ENCODE data around the gene ST6GALNAC3.
"Not testable (repeated sequence)": the region's sequence is repeated elsewhere in the genome, so short reads cannot be mapped to it uniquely, and the experiment has no call there.

ST6GALNAC3 gene

DNA sequence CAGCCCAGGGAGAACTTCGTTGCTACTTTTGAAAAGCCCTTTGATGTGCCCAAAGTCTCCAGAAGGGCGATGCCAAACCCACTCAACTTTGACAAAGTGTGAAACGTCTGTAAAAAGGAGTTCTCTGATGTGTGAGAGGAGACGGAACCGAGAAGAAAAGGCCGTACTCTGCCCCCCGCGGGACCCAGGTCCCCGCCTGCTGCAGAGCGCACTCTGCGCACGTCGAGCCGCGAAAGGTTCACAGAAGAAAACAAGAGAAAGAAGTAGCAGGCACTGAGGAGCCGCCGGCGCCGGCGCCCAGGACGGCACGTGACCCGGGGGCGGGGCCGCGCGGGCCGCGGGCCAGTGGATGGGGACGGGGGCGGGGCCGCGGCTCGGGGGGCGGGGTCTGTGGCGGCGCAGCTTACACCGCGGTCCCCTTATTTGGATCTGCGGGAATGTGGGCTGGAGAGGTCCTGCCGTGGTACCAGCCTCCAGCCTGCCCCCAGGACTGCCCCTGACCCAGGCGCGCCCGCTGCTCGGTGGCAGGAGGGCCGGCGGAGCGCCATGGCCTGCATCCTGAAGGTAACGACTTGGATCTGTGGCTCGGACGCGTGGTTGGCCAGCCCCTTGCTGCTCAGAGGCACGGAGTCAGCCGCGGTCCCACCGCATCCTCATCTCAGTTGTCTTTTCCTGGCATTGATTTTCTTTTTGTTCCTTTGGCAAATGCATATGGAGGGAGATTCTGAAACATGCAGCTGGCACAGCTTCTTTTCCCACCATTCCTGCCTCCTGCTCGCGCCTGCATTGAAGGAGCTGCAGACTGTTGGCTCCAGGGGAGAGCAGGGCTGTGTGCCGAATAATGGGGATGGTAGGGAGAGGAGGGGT is at the start of gene ST6GALNAC3:
Gene ST6GALNAC3, plus strand, starts transcription at position 426 of the 867 bp plus-strand sequence.
- peak; percentile 76 to 83 for DNase-seq

DNA sequence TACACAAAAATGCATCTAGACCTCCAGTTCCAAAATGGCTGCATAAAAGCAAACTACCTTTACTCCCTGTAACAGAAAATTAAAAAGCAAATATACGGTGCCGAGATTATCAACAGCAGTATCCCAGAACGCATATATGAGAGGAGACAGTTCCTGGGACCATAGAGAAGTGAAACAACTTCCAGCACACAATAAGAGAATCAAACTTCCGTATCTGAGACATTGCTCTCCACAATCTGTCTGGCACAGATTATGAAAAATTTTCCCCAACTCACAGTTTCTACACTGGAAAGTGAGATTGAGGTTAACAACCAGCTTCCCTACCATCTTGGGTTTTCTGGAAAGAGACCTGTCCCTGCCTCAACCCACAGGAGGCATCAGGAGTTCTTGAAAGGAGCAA is 47.2 kb upstream of the ST6GALNAC3 start:
- DNase-seq: no peak

DNA sequence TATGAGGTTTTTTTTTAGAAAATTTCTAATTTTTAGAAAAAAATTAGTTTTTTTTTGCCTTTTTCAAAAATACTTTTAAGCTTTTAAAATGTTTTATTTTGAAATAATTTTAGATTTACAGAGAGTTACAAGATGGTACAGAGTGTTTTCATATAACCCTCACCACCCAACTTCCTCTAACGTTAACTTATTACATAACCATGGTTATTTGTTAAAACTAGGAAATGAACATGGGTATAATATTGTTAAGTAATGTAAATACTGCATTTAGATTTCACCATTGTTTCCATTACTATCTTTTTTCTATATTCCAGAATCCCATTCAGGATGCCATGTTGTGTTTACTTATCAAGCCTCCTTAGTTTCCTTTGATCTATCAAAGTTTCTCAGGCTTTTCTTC is 45.2 kb upstream of the ST6GALNAC3 start:
- no peak for DNase-seq

- DNase-seq: no peak
Measured at GRCh38 chr1:76031496-76031895, 43.0 kb upstream of the ST6GALNAC3 start.

DNA sequence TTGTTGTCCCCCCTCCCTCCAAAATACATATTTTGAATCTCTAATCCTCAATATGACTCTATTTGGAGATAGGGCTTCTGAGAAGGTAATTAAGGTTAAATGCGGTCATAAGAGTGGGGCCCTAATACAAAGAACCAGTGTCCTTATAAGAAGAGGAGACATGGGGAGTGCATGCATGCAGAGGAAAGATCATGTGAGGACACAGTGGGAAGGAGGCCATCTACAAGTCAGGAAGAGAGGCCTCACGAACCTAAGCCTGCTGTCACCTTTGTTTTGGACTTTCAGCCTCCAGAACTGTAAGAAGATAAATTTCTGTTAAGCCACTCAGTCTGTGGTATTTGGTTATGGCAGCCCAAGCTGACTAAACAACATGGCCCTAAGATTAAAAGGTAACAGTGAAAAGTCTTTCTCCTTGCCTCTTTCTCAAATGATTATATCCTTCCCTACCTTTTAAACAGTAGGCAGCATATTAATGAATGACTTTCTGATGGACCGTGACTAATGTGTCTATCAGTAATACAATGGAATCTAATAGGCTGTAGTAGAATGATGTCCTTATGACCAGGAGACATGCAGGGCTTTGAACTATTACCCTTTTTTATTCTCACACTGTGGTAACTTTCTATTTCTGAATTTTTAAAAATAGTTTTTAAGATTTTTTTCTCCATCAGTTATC is 40.6 kb upstream of the ST6GALNAC3 start:
- DNase-seq: no peak

DNA sequence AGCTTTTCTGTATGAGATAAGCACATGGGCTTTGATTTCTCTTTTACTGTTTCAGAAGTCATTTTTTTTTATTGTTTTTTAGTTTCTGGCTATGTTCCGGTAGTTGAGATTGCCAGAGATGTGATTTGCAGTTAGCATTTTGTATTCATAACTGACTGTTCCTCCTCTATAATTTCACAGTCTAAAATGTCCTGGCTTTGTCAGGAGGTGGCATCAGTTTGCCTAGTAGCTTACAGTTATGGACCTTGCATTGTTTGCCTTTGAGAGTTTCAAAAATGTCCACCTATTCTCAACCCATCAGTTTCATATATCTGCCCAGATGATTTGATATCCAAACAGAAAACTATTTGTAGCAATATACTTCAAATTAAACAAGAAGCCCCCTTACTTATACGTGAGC is 39.5 kb upstream of the ST6GALNAC3 start:
- no peak for DNase-seq

GRCh38 chr1:76037324-76037723 is 37.2 kb upstream of the ST6GALNAC3 start:
- DNase-seq: no peak

DNA sequence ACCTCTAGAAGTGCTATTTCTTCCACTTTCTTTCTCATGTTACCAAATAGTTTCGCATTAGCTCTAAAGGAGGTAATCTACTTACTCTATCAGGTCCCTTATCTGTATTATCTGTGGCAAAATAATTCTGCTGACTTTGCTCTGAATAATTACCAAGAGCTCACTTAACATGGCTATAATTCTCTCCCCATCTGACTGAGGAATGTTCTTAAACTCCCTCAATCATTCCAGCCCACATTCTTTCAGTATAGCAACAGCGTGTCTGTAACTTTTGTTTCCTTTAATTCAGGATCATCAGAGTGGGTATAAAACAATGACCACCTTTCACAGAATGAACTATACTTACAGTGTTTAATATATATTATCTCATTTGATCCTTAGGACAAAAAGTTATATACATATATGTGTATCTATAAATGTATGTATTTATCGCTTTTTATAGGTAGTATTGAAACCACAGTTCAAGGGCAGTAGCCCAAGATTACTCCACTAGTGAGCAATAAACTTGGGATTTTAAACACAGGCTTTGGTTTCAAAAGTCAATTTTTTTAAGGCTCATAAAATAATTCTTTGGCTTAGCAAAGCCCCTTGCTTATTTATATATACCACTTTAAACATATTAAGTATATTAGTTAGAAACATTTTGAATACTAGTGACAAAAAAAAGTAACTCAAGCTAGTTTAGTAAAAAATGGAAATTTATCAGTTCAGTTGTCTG is 36.1 kb upstream of the ST6GALNAC3 start:
- no peak for DNase-seq

DNA sequence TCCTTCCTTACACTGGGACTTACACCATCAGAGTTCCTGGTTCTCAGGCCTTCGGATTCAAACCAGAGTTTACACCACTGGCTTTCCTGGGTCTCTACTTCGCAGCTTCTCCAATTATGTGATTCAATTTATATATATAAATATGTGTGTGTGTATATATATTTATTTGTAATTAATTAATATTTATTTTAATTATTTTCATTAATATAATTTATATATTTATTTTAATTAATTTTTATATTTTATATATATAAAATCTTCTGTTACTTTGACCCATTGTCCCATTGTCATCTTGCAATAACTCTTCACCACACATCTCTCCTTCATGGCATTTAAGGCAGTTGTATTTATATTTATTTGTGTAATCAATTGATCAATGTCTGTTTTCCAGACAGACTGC is 28.4 kb upstream of the ST6GALNAC3 start:
- no peak for DNase-seq

DNA sequence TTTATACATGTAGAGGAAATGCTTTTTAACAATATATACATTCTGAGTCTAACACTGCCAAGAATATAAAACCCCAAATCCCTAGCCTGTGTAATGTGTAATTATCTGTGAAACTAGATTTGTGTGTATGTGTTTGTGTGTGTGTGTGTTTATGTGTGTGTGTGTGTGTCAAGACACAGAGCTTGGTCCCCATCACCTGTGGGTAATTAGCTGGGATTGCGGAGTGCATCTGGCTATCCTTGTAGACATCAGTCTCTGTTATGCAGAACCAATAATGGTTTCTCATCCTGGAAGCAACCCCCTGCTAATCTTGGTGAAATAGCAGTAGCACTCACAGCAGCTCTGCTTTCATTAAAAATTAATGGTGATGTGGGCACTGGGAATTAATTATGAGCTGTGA is 26.3 kb upstream of the ST6GALNAC3 start:
- no peak for DNase-seq

GRCh38 chr1:76048926-76049325 is 25.6 kb upstream of the ST6GALNAC3 start:
- no peak for DNase-seq

GRCh38 chr1:76049498-76049897 is 25.0 kb upstream of the ST6GALNAC3 start:
- no peak for DNase-seq

DNA sequence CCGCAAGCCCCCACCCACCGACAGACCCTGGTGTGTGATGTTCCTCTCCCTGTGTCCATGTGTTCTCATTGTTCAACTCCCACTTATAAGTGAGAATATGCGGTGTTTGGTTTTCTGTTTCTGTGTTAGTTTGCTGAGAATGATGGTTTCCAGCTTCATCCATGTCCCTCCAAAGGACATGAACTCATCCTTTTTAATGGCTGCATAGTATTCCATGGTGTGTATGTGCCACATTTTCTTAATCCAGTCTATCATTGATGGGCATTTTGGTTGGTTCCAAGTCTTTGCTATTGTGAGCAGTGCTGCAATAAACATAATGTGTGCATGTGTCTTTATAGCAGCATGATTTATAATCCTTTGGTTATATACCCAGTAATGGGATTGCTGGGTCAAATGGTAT is 24.5 kb upstream of the ST6GALNAC3 start:
- not testable (repeated sequence) for DNase-seq

GRCh38 chr1:76053021-76053420 is 21.5 kb upstream of the ST6GALNAC3 start:
- no peak for DNase-seq

GRCh38 chr1:76054359-76054758 is 20.2 kb upstream of the ST6GALNAC3 start:
- DNase-seq: no peak

GRCh38 chr1:76055987-76056386 is 18.6 kb upstream of the ST6GALNAC3 start:
- DNase-seq: no peak

GRCh38 chr1:76059451-76059850 is 15.1 kb upstream of the ST6GALNAC3 start:
- no peak for DNase-seq

DNA sequence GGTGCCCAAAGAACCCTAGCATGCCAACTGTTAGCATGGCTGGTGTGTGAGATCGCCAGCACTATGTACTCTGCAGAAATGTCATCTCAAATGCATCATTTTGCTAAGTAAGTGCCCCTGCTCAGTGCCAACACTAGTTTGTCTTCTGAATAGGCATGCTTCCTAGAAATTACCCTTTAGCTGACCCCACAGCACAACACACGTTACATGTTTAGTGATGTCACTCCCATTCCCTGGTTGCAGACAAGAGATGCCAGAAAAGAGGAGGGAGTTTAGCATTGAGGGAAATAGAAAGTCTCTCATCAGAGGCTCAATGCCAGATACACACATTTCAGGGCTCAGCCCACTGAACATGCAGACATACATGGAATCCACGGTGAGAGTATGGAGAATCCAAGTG is 9.3 kb upstream of the ST6GALNAC3 start:
- no peak for DNase-seq

DNA sequence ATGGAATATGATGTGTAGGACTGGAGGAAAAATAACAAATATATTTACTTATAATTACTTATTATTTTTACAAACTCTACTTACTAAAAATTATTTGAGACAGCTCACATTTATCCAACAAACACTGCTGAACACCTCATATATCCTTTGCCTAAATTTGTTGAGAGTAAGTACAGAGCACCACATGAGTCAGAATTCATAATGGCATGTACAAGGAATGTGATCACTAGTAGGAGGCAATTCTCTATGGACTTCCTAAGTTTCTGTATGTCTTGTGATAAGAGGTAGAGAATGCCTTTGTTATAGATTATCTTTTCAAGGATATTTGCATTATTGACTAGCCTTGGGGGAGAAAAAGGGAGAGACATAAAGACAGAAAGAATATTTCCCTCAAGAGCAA is 8.2 kb upstream of the ST6GALNAC3 start:
- DNase-seq: no peak

- no peak for DNase-seq
Measured at GRCh38 chr1:76068542-76068941, 6.0 kb upstream of the ST6GALNAC3 start.

DNA sequence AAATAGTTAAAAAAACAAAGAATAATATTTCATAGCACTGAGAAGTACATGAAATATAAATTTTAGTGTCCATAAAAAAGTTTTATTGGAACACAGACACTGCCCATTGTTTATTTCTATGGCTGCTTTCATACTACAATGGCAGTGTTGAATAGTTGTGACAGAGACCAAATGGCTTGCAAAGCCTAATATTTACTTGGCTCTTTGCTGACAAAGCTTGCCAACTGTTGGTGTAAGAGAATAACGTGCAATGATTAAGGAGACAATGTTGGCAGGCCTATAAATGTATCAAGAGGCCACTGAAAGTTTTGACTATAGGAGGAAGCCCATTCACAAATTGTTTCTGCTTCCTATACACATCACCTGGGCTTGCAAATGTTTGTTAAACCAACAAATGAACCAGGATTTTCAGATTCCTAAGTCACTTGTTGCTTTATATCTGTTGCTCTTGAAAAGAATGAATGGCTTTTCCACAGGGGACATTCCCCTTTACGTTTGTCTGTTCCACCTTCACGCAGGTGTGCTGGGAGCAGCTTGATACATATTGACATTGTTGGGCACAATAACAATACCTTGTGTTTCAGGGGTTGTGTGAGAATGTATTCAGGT is 5.5 kb upstream of the ST6GALNAC3 start:
- no peak for DNase-seq

DNA sequence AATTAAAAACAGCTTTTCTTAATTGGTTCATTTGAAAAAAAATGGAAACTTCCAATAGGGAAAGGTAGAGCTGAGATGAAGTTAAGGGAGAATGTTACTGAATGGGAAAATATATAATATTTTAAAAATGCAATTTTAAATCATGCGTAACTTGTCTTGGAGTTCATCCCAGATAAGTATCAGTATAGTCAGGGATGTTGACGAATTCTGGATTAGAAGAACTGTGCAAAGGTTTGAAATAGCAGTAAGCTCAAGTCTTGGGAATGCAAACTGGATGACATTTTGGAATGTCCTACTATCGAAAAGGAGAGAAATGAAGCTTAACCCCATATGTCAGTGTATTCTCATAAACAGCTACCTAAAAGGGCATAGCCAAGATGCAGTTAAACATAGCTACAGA is 4.0 kb upstream of the ST6GALNAC3 start:
- no peak for DNase-seq

DNA sequence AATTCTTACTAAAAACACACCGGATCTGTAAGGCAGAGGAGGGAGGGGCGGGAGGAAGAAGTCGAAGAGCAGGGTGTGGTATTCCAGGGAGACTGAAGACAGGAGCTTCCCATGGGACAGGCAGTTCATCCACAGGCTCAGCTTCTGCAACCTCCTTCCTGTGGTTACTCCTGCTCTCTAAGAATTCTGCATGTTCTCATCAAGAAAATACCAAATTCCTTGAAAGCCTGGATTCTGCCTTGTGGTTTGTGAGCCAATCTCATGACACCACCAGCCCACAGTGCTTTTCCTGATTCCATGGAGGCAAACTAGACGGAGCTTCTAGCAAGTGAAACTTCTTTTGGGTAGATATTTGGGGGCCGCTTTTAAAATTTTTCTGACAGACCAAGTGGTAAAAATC is 1.1 kb upstream of the ST6GALNAC3 start:
- DNase-seq: no peak

GRCh38 chr1:76075188-76075489 is 593 bp downstream of the ST6GALNAC3 start:
- DNase-seq: no peak

Measured in CD4-positive, alpha-beta T cell treated with Interleukin-1 beta for 1 hour (primary cell).